H9 (cell line): ENCODE results near the gene YPEL3. TPM values are rescaled to one million over a fixed set of nuclear protein-coding genes. Genes with fewer than 3 reads are reported as not detected.

Source experiments
- DNase-seq: peaks from one replicate; pipeline ENCODE4 v3.0.0-alpha.2; 2017
- H2AFZ ChIP-seq: one replicate; pipeline ENCODE4 v1.6.1; 2013; ENCODE audit warnings: mild to moderate bottlenecking, low read length, control low read depth, moderate library complexity
- H2AK5ac ChIP-seq: 2 replicates; pipeline ENCODE4 v1.6.1; 2013; ENCODE audit warnings: low read length, control low read depth, mixed read lengths; ENCODE audit not compliant: insufficient read length
- H2BK120ac ChIP-seq: one replicate; pipeline ENCODE4 v1.6.1; 2013; ENCODE audit warnings: low read depth, mild to moderate bottlenecking, low read length, control low read depth, inconsistent platforms; ENCODE audit not compliant: poor library complexity, severe bottlenecking
- H2BK12ac ChIP-seq: 2 replicates; pipeline ENCODE4 v1.6.1; 2013; ENCODE audit warnings: low read length, control low read depth, mixed read lengths, low read depth; ENCODE audit not compliant: insufficient read length
- H2BK15ac ChIP-seq: 2 replicates; pipeline ENCODE4 v1.6.1; 2013; ENCODE audit warnings: low read depth, low read length, control low read depth
- H2BK20ac ChIP-seq: one replicate; pipeline ENCODE4 v1.6.1; 2013; ENCODE audit warnings: low read depth, mild to moderate bottlenecking, low read length, control low read depth, inconsistent platforms; ENCODE audit not compliant: poor library complexity, severe bottlenecking
- H2BK5ac ChIP-seq: 2 replicates; pipeline ENCODE4 v1.6.1; 2013; ENCODE audit warnings: low read length, control low read depth, mixed read lengths; ENCODE audit not compliant: insufficient read length
- H3K14ac ChIP-seq: 2 replicates; pipeline ENCODE4 v1.6.1; 2013; ENCODE audit warnings: low read length, control low read depth; ENCODE audit not compliant: insufficient read depth
- H3K18ac ChIP-seq: 2 replicates; pipeline ENCODE4 v1.6.1; 2013; ENCODE audit warnings: low read depth, mild to moderate bottlenecking, mixed read lengths, low read length, control low read depth; ENCODE audit not compliant: insufficient read length
- H3K23ac ChIP-seq: 2 replicates; pipeline ENCODE4 v1.6.1; 2013; ENCODE audit warnings: low read length, control low read depth, mixed read lengths, low read depth; ENCODE audit not compliant: insufficient read length
- H3K23me2 ChIP-seq: 2 replicates; pipeline ENCODE4 v1.6.1; 2013; ENCODE audit warnings: low read depth, mild to moderate bottlenecking, mixed read lengths, low read length, control low read depth; ENCODE audit not compliant: insufficient read length, poor library complexity, severe bottlenecking
- H3K27ac ChIP-seq: 2 replicates; pipeline ENCODE4 v1.5.1; 2013; ENCODE audit warnings: low read length, control low read depth, mixed read lengths, low read depth; ENCODE audit not compliant: insufficient read length
- H3K27me3 ChIP-seq: 2 replicates; pipeline ENCODE4 v1.6.1; 2013; ENCODE audit warnings: low read length, control low read depth, inconsistent platforms; ENCODE audit not compliant: insufficient read depth
- H3K4ac ChIP-seq: 2 replicates; pipeline ENCODE4 v1.6.1; 2013; ENCODE audit warnings: low read depth, mild to moderate bottlenecking, control low read depth, inconsistent platforms, low read length, moderate library complexity
- H3K4me1 ChIP-seq: 2 replicates; pipeline ENCODE4 v1.6.1; 2013; ENCODE audit warnings: low read length, control low read depth, inconsistent platforms; ENCODE audit not compliant: insufficient read depth
- H3K4me2 ChIP-seq: 2 replicates; pipeline ENCODE4 v1.6.1; 2013; ENCODE audit warnings: low read length, control low read depth, mixed read lengths; ENCODE audit not compliant: insufficient read length, insufficient read depth
- H3K56ac ChIP-seq: 2 replicates; pipeline ENCODE4 v1.6.1; 2013; ENCODE audit warnings: low read depth, mild to moderate bottlenecking, mixed read lengths, low read length, control low read depth; ENCODE audit not compliant: insufficient read length
- H3K79me1 ChIP-seq: 2 replicates; pipeline ENCODE4 v1.6.1; 2013; ENCODE audit warnings: low read depth, mild to moderate bottlenecking, moderate library complexity, low read length, control low read depth, inconsistent platforms; ENCODE audit not compliant: insufficient read depth, poor library complexity, severe bottlenecking
- H3K79me2 ChIP-seq: 2 replicates; pipeline ENCODE4 v1.6.1; 2013; ENCODE audit warnings: low read length, control low read depth, inconsistent platforms; ENCODE audit not compliant: insufficient read depth
- H3K9ac ChIP-seq: 2 replicates; pipeline ENCODE4 v1.6.1; 2013; ENCODE audit warnings: low read length, control low read depth, mixed read lengths; ENCODE audit not compliant: insufficient read length; ENCODE audit errors: extremely low read depth
- H3K9me3 ChIP-seq: one replicate; pipeline ENCODE4 v1.6.1; 2013; ENCODE audit warnings: low read depth, low read length, inconsistent platforms; ENCODE audit not compliant: control insufficient read depth
- H3T11ph ChIP-seq: one replicate; pipeline ENCODE4 v1.6.1; 2013; ENCODE audit warnings: mild to moderate bottlenecking, low read length, control low read depth, inconsistent platforms
- H4K20me1 ChIP-seq: one replicate; pipeline ENCODE4 v1.6.1; 2013; ENCODE audit not compliant: control insufficient read depth, insufficient read length, insufficient read depth
- H4K5ac ChIP-seq: 2 replicates; pipeline ENCODE4 v1.6.1; 2013; ENCODE audit warnings: low read depth, mild to moderate bottlenecking, mixed read lengths, low read length, control low read depth; ENCODE audit not compliant: insufficient read length
- H4K8ac ChIP-seq: replicated peaks from 2 replicates; pipeline ENCODE4 v1.6.1; 2013; ENCODE audit warnings: low read length, control low read depth, mixed read lengths, low read depth; ENCODE audit not compliant: insufficient read length
- H4K91ac ChIP-seq: 2 replicates; pipeline ENCODE4 v1.6.1; 2013; ENCODE audit warnings: low read depth, mild to moderate bottlenecking, moderate library complexity, mixed read lengths, low read length, control low read depth; ENCODE audit not compliant: insufficient read length
- H3K27ac Mint-ChIP-seq, 3 experiments: 2 replicates in 2 of 3; 3 replicates in 1 of 3; pipeline ENCODE4 v1.8.0; 2020 to 2021; ENCODE audit warnings: mixed read lengths in 3 of 3, mild to moderate bottlenecking in 1 of 3, moderate library complexity in 1 of 3
- H3K27me3 Mint-ChIP-seq: 2 replicates; pipeline ENCODE4 v1.8.0; 2021; ENCODE audit warnings: low read depth, mild to moderate bottlenecking, moderate library complexity, mixed read lengths
- H3K36me3 Mint-ChIP-seq, 3 experiments: 2 replicates in 2 of 3; 3 replicates in 1 of 3; pipeline ENCODE4 v1.8.0; 2020 to 2021; ENCODE audit warnings: low read depth in 3 of 3, mixed read lengths in 3 of 3; ENCODE audit not compliant: insufficient read depth in 1 of 3
- H3K4me1 Mint-ChIP-seq, 2 experiments: 2 replicates each; pipeline ENCODE4 v1.8.0; 2020; ENCODE audit warnings: mixed read lengths in 2 of 2
- H3K4me3 Mint-ChIP-seq, 2 experiments: 2 replicates in 1 of 2; 3 replicates in 1 of 2; pipeline ENCODE4 v1.8.0; 2020 to 2021; ENCODE audit warnings: mild to moderate bottlenecking in 2 of 2, mixed read lengths in 2 of 2, moderate library complexity in 1 of 2
- H3K9me3 Mint-ChIP-seq, 2 experiments: 2 replicates in 1 of 2; 3 replicates in 1 of 2; pipeline ENCODE4 v1.8.0; 2020; ENCODE audit warnings: mild to moderate bottlenecking in 2 of 2, mixed read lengths in 2 of 2, moderate library complexity in 1 of 2
- CTCF ChIP-seq: fragments of 200-600 bp; sonication (generic); conservative IDR thresholded peaks from 3 replicates; pipeline ENCODE4 v1.8.0; 2021; ENCODE audit warnings: antibody characterized with exemption, mild to moderate bottlenecking
- WGBS: extraction: QIAGEN DNeasy Blood & Tissue Kit; methylation state at CpG from one replicate; pipeline ENCODE4 v1.1.7; 2013; ENCODE audit warnings: missing lambda C conversion rate, low lambda C conversion rate, mixed read lengths; ENCODE audit not compliant: insufficient read length; ENCODE audit errors: extremely low coverage; 5-methylcytosine and 5-hydroxymethylcytosine counted together
- total RNA-seq: library from RNA; stranded (reverse); gene quantifications from 2 replicates; pipeline ENCODE4 v1.2.1, GENCODE V29; 2021

Gene YPEL3
- total RNA-seq, 1 experiment from 2014 or later, result 27.5 TPM

- H3K14ac ChIP-seq, result no peak overlapping the region; the same call in 1 of the 2 replicates
- Mint-ChIP-seq H3K4me1 (peaks cover 8 to 14% of the 10 kb centered on the region in 2 experiments), H3K36me3 (peaks cover 0 to 10% (median 0%) of the 10 kb centered on the region in 3 experiments; a peak in 4 of 7 replicates), H3K27me3 (peaks cover 4% of the 10 kb centered on the region), H3K9me3 (no peaks in the 10 kb centered on the region), H3K4me3 (no peak overlapping the region), H3K27ac (no peak overlapping the region)
- no peak overlapping the region for H2BK20ac ChIP-seq
- no peak overlapping the region for H3K4me2 ChIP-seq
- H4K91ac ChIP-seq, result no peak overlapping the region
- H3K4ac ChIP-seq, result no peak overlapping the region
- H2BK15ac ChIP-seq, result no peak overlapping the region
- DNase-seq, result no peak
- no CpG with 5 or more reads among the region's 4 CpGs for WGBS
- no peak overlapping the region for H3K23ac ChIP-seq
- no peaks in the 10 kb centered on the region; the same call in 1 of the 2 replicates for H3K27me3 ChIP-seq
- H2AK5ac ChIP-seq, result no peak overlapping the region
- no peak overlapping the region for H3K9ac ChIP-seq
- H2BK120ac ChIP-seq, result no peak overlapping the region
- peaks cover 3% of the 10 kb centered on the region for H3K23me2 ChIP-seq
- no peaks in the 10 kb centered on the region for H3K79me1 ChIP-seq
- TF ChIP-seq CTCF, result no peak
- H3K56ac ChIP-seq, result no peak overlapping the region
- no peak overlapping the region for H2BK5ac ChIP-seq
- no peak overlapping the region for H2AFZ ChIP-seq
- H3K4me1 ChIP-seq, result no peaks in the 10 kb centered on the region
- no peak overlapping the region for H3T11ph ChIP-seq
- no peak overlapping the region for H3K18ac ChIP-seq
- H3K27ac ChIP-seq, result no peak overlapping the region
- H3K9me3 ChIP-seq, result no peaks in the 10 kb centered on the region
- H3K79me2 ChIP-seq, result no peaks in the 10 kb centered on the region
- H4K5ac ChIP-seq, result no peak overlapping the region
- H4K8ac ChIP-seq, result no peak overlapping the region
- H2BK12ac ChIP-seq, result no peak overlapping the region
- no peaks in the 10 kb centered on the region for H4K20me1 ChIP-seq
Measured at GRCh38 chr16:30124985-30125379, 29.0 kb upstream of the YPEL3 start.
